H9 (cell line): ENCODE data around the gene MXRA7. TPM values are rescaled to one million over a fixed set of nuclear protein-coding genes. Genes with fewer than 3 reads are reported as not detected.

ENCODE experiments used
- DNase-seq: peaks from one replicate; pipeline ENCODE4 v3.0.0-alpha.2; 2017
- H2AFZ ChIP-seq: one replicate; pipeline ENCODE4 v1.6.1; 2013; ENCODE audit warnings: mild to moderate bottlenecking, low read length, control low read depth, moderate library complexity
- H2AK5ac ChIP-seq: 2 replicates; pipeline ENCODE4 v1.6.1; 2013; ENCODE audit warnings: low read length, control low read depth, mixed read lengths; ENCODE audit not compliant: insufficient read length
- H2BK120ac ChIP-seq: one replicate; pipeline ENCODE4 v1.6.1; 2013; ENCODE audit warnings: low read depth, mild to moderate bottlenecking, low read length, control low read depth, inconsistent platforms; ENCODE audit not compliant: poor library complexity, severe bottlenecking
- H2BK12ac ChIP-seq: 2 replicates; pipeline ENCODE4 v1.6.1; 2013; ENCODE audit warnings: low read length, control low read depth, mixed read lengths, low read depth; ENCODE audit not compliant: insufficient read length
- H2BK15ac ChIP-seq: 2 replicates; pipeline ENCODE4 v1.6.1; 2013; ENCODE audit warnings: low read depth, low read length, control low read depth
- H2BK20ac ChIP-seq: one replicate; pipeline ENCODE4 v1.6.1; 2013; ENCODE audit warnings: low read depth, mild to moderate bottlenecking, low read length, control low read depth, inconsistent platforms; ENCODE audit not compliant: poor library complexity, severe bottlenecking
- H2BK5ac ChIP-seq: 2 replicates; pipeline ENCODE4 v1.6.1; 2013; ENCODE audit warnings: low read length, control low read depth, mixed read lengths; ENCODE audit not compliant: insufficient read length
- H3K14ac ChIP-seq: 2 replicates; pipeline ENCODE4 v1.6.1; 2013; ENCODE audit warnings: low read length, control low read depth; ENCODE audit not compliant: insufficient read depth
- H3K18ac ChIP-seq: 2 replicates; pipeline ENCODE4 v1.6.1; 2013; ENCODE audit warnings: low read depth, mild to moderate bottlenecking, mixed read lengths, low read length, control low read depth; ENCODE audit not compliant: insufficient read length
- H3K23ac ChIP-seq: 2 replicates; pipeline ENCODE4 v1.6.1; 2013; ENCODE audit warnings: low read length, control low read depth, mixed read lengths, low read depth; ENCODE audit not compliant: insufficient read length
- H3K23me2 ChIP-seq: 2 replicates; pipeline ENCODE4 v1.6.1; 2013; ENCODE audit warnings: low read depth, mild to moderate bottlenecking, mixed read lengths, low read length, control low read depth; ENCODE audit not compliant: insufficient read length, poor library complexity, severe bottlenecking
- H3K27ac ChIP-seq: 2 replicates; pipeline ENCODE4 v1.5.1; 2013; ENCODE audit warnings: low read length, control low read depth, mixed read lengths, low read depth; ENCODE audit not compliant: insufficient read length
- H3K27me3 ChIP-seq: 2 replicates; pipeline ENCODE4 v1.6.1; 2013; ENCODE audit warnings: low read length, control low read depth, inconsistent platforms; ENCODE audit not compliant: insufficient read depth
- H3K4ac ChIP-seq: 2 replicates; pipeline ENCODE4 v1.6.1; 2013; ENCODE audit warnings: low read depth, mild to moderate bottlenecking, control low read depth, inconsistent platforms, low read length, moderate library complexity
- H3K4me1 ChIP-seq: 2 replicates; pipeline ENCODE4 v1.6.1; 2013; ENCODE audit warnings: low read length, control low read depth, inconsistent platforms; ENCODE audit not compliant: insufficient read depth
- H3K4me2 ChIP-seq: 2 replicates; pipeline ENCODE4 v1.6.1; 2013; ENCODE audit warnings: low read length, control low read depth, mixed read lengths; ENCODE audit not compliant: insufficient read length, insufficient read depth
- H3K56ac ChIP-seq: 2 replicates; pipeline ENCODE4 v1.6.1; 2013; ENCODE audit warnings: low read depth, mild to moderate bottlenecking, mixed read lengths, low read length, control low read depth; ENCODE audit not compliant: insufficient read length
- H3K79me1 ChIP-seq: 2 replicates; pipeline ENCODE4 v1.6.1; 2013; ENCODE audit warnings: low read depth, mild to moderate bottlenecking, moderate library complexity, low read length, control low read depth, inconsistent platforms; ENCODE audit not compliant: insufficient read depth, poor library complexity, severe bottlenecking
- H3K79me2 ChIP-seq: 2 replicates; pipeline ENCODE4 v1.6.1; 2013; ENCODE audit warnings: low read length, control low read depth, inconsistent platforms; ENCODE audit not compliant: insufficient read depth
- H3K9ac ChIP-seq: 2 replicates; pipeline ENCODE4 v1.6.1; 2013; ENCODE audit warnings: low read length, control low read depth, mixed read lengths; ENCODE audit not compliant: insufficient read length; ENCODE audit errors: extremely low read depth
- H3K9me3 ChIP-seq: one replicate; pipeline ENCODE4 v1.6.1; 2013; ENCODE audit warnings: low read depth, low read length, inconsistent platforms; ENCODE audit not compliant: control insufficient read depth
- H3T11ph ChIP-seq: one replicate; pipeline ENCODE4 v1.6.1; 2013; ENCODE audit warnings: mild to moderate bottlenecking, low read length, control low read depth, inconsistent platforms
- H4K20me1 ChIP-seq: one replicate; pipeline ENCODE4 v1.6.1; 2013; ENCODE audit not compliant: control insufficient read depth, insufficient read length, insufficient read depth
- H4K5ac ChIP-seq: 2 replicates; pipeline ENCODE4 v1.6.1; 2013; ENCODE audit warnings: low read depth, mild to moderate bottlenecking, mixed read lengths, low read length, control low read depth; ENCODE audit not compliant: insufficient read length
- H4K8ac ChIP-seq: replicated peaks from 2 replicates; pipeline ENCODE4 v1.6.1; 2013; ENCODE audit warnings: low read length, control low read depth, mixed read lengths, low read depth; ENCODE audit not compliant: insufficient read length
- H4K91ac ChIP-seq: 2 replicates; pipeline ENCODE4 v1.6.1; 2013; ENCODE audit warnings: low read depth, mild to moderate bottlenecking, moderate library complexity, mixed read lengths, low read length, control low read depth; ENCODE audit not compliant: insufficient read length
- H3K27ac Mint-ChIP-seq, 3 experiments: 2 replicates in 2 of 3; 3 replicates in 1 of 3; pipeline ENCODE4 v1.8.0; 2020 to 2021; ENCODE audit warnings: mixed read lengths in 3 of 3, mild to moderate bottlenecking in 1 of 3, moderate library complexity in 1 of 3
- H3K27me3 Mint-ChIP-seq: 2 replicates; pipeline ENCODE4 v1.8.0; 2021; ENCODE audit warnings: low read depth, mild to moderate bottlenecking, moderate library complexity, mixed read lengths
- H3K36me3 Mint-ChIP-seq, 3 experiments: 2 replicates in 2 of 3; 3 replicates in 1 of 3; pipeline ENCODE4 v1.8.0; 2020 to 2021; ENCODE audit warnings: low read depth in 3 of 3, mixed read lengths in 3 of 3; ENCODE audit not compliant: insufficient read depth in 1 of 3
- H3K4me1 Mint-ChIP-seq, 2 experiments: 2 replicates each; pipeline ENCODE4 v1.8.0; 2020; ENCODE audit warnings: mixed read lengths in 2 of 2
- H3K4me3 Mint-ChIP-seq, 2 experiments: 2 replicates in 1 of 2; 3 replicates in 1 of 2; pipeline ENCODE4 v1.8.0; 2020 to 2021; ENCODE audit warnings: mild to moderate bottlenecking in 2 of 2, mixed read lengths in 2 of 2, moderate library complexity in 1 of 2
- H3K9me3 Mint-ChIP-seq, 2 experiments: 2 replicates in 1 of 2; 3 replicates in 1 of 2; pipeline ENCODE4 v1.8.0; 2020; ENCODE audit warnings: mild to moderate bottlenecking in 2 of 2, mixed read lengths in 2 of 2, moderate library complexity in 1 of 2
- WGBS: extraction: QIAGEN DNeasy Blood & Tissue Kit; methylation state at CpG from one replicate; pipeline ENCODE4 v1.1.7; 2013; ENCODE audit warnings: missing lambda C conversion rate, low lambda C conversion rate, mixed read lengths; ENCODE audit not compliant: insufficient read length; ENCODE audit errors: extremely low coverage; 5-methylcytosine and 5-hydroxymethylcytosine counted together
- total RNA-seq: library from RNA; stranded (reverse); gene quantifications from 2 replicates; pipeline ENCODE4 v1.2.1, GENCODE V29; 2021
- TF ChIP-seq, protein P1 (sequence below): fragments of 200-600 bp; sonication (generic); conservative IDR thresholded peaks from 3 replicates; pipeline ENCODE4 v1.8.0; 2021; ENCODE audit warnings: antibody characterized with exemption, mild to moderate bottlenecking

The MXRA7 gene
- total RNA-seq, 1 experiment from 2014 or later, result 28.2 TPM

DNA sequence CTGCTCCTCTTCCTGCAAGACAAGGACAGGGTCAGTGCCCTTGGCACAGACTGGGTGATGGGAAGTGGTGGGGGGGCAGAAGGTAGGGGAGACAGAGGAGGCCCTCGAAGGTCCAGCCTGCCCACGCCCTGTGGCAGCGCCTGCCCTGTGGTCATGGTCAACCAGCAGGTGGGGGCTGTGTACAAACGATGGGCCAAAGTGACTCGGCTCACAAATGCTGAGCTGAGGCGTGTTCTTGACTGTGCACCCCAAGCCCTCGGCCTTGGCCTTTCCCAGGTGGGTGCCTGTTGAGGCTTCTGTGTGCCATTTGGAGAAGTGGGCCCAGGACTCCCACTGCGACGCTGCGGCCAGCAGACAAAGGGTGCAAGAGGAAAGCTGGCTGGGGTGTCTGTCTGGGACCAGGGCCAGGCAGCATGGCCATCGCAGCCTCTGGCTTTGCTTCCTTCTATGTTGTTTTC lies 22.6 kb downstream of the MXRA7 start:
- H3K27me3 Mint-ChIP-seq, result no peaks in the 10 kb centered on the region
- Histone ChIP-seq H3K23ac (no peak overlapping the region), H3K9me3 (no peaks in the 10 kb centered on the region), H2BK5ac (no peak overlapping the region), H2AK5ac (no peak overlapping the region), H2BK12ac (no peak overlapping the region), H4K91ac (no peak overlapping the region), H3K23me2 (no peaks in the 10 kb centered on the region), H3K27me3 (no peaks in the 10 kb centered on the region), H4K20me1 (no peaks in the 10 kb centered on the region), H3K4ac (no peak overlapping the region), H3K27ac (no peak overlapping the region), H3K9ac (no peak overlapping the region), H2BK15ac (no peak overlapping the region), H3K79me2 (no peaks in the 10 kb centered on the region), H3K56ac (no peak overlapping the region), H3K18ac (no peak overlapping the region), H2AFZ (no peak overlapping the region), H3K79me1 (no peaks in the 10 kb centered on the region), H3K4me1 (peaks cover 3% of the 10 kb centered on the region; the same call in 1 of the 2 replicates), H2BK20ac (no peak overlapping the region), H3K14ac (no peak overlapping the region; the same call in 1 of the 2 replicates), H2BK120ac (no peak overlapping the region), H4K5ac (no peak overlapping the region), H3T11ph (no peak overlapping the region), H3K4me2 (no peak overlapping the region), H4K8ac (no peak overlapping the region)
- DNase-seq, result no peak
- TF ChIP-seq, protein P1, sequence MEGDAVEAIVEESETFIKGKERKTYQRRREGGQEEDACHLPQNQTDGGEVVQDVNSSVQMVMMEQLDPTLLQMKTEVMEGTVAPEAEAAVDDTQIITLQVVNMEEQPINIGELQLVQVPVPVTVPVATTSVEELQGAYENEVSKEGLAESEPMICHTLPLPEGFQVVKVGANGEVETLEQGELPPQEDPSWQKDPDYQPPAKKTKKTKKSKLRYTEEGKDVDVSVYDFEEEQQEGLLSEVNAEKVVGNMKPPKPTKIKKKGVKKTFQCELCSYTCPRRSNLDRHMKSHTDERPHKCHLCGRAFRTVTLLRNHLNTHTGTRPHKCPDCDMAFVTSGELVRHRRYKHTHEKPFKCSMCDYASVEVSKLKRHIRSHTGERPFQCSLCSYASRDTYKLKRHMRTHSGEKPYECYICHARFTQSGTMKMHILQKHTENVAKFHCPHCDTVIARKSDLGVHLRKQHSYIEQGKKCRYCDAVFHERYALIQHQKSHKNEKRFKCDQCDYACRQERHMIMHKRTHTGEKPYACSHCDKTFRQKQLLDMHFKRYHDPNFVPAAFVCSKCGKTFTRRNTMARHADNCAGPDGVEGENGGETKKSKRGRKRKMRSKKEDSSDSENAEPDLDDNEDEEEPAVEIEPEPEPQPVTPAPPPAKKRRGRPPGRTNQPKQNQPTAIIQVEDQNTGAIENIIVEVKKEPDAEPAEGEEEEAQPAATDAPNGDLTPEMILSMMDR, result no peak
- H3K27ac Mint-ChIP-seq, result peak overlapping the region; percentile 5 to 38 (median 12); a peak in 4 of 7 replicates
- H3K9me3 Mint-ChIP-seq, result no peaks in the 10 kb centered on the region; a peak in 1 of 5 replicates
- H3K4me1 Mint-ChIP-seq, result peaks cover 22 to 38% of the 10 kb centered on the region in 2 experiments
- no peaks in the 10 kb centered on the region for H3K36me3 Mint-ChIP-seq
- H3K4me3 Mint-ChIP-seq, result no peak overlapping the region
- no CpG with 5 or more reads among the region's 11 CpGs for WGBS
